Fibroblast of mammary gland (primary cell): Measurements from ENCODE around the gene PAM.

Source experiments
- DNase-seq: peaks from one replicate; pipeline ENCODE4 v3.0.0-alpha.2; 2010; ENCODE audit warnings: low read depth
- H3K4me3 ChIP-seq: 2 replicates; pipeline ENCODE4 v1.5.1; 2011; ENCODE audit warnings: low read depth, mild to moderate bottlenecking, low read length, moderate library complexity; ENCODE audit not compliant: control insufficient read depth
- CTCF ChIP-seq: conservative IDR thresholded peaks from 2 replicates; pipeline ENCODE4 v1.5.1; 2011; ENCODE audit warnings: low read depth, low read length, inconsistent platforms; ENCODE audit not compliant: control insufficient read depth, insufficient read depth

PAM gene

GRCh38 chr5:102737805-102738469, 17.2 kb upstream of the PAM start:
- no peak for DNase-seq
- TF ChIP-seq CTCF: no peak
- H3K4me3 ChIP-seq: no peak overlapping the region

- no peak for DNase-seq
- H3K4me3 ChIP-seq: no peak overlapping the region
- TF ChIP-seq CTCF: no peak
Measured at GRCh38 chr5:102740515-102740914, 14.6 kb upstream of the PAM start.

- H3K4me3 ChIP-seq: no peak overlapping the region
- no peak for DNase-seq
- no peak for TF ChIP-seq CTCF
Measured at GRCh38 chr5:102742215-102742614, 12.9 kb upstream of the PAM start.

GRCh38 chr5:102743900-102744299, 11.2 kb upstream of the PAM start:
- no peak overlapping the region for H3K4me3 ChIP-seq
- DNase-seq: no peak
- no peak for TF ChIP-seq CTCF

GRCh38 chr5:102747386-102748166, 7.5 kb upstream of the PAM start:
- TF ChIP-seq CTCF: no peak
- no peak overlapping the region for H3K4me3 ChIP-seq
- DNase-seq: no peak

GRCh38 chr5:102749416-102750030, 5.6 kb upstream of the PAM start:
- TF ChIP-seq CTCF: no peak
- no peak overlapping the region for H3K4me3 ChIP-seq
- no peak for DNase-seq
